Dedifferentiated amniotic fluid mesenchymal stem cell (primary cell): ENCODE results near the gene GATAD2A.

ENCODE experiments used
- DNase-seq: peaks from one replicate; pipeline ENCODE4 v3.0.0-alpha.2; 2016; ENCODE audit errors: extremely low spot score

The GATAD2A gene

GRCh38 chr19:19422156-19422555 is 16.7 kb downstream of the GATAD2A start:
- DNase-seq, result no peak

DNA sequence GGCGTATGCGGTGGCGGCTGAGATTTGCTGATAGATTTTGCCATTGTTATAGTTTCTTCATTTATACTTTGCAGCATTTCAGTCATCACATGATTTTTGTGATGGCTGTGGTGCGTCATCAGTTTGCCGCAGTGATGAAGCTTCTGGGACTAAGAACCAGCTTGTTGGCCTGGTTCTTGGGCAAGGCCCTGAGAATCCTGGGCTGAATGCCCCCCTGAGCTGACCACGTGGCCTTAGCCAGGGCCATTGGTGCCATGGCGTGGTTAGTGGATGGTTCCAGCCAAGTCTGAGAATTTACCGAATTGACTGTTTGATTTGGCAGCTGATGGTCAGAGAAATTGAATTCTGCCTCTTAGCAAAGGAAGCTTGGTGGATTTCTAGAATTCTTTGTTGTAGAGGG is 17.8 kb downstream of the GATAD2A start:
- no peak for DNase-seq

- DNase-seq, result no peak
Observed at GRCh38 chr19:19425170-19425875, 19.8 kb downstream of the GATAD2A start.

GRCh38 chr19:19426216-19426615 is 20.7 kb downstream of the GATAD2A start:
- DNase-seq, result no peak

GRCh38 chr19:19426799-19427198 is 21.3 kb downstream of the GATAD2A start:
- no peak for DNase-seq

GRCh38 chr19:19427302-19427701 is 21.8 kb downstream of the GATAD2A start:
- no peak for DNase-seq

- no peak for DNase-seq
Observed at GRCh38 chr19:19427944-19428343, 22.5 kb downstream of the GATAD2A start.

- DNase-seq, result no peak
Observed at GRCh38 chr19:19428746-19429145, 23.3 kb downstream of the GATAD2A start.

DNA sequence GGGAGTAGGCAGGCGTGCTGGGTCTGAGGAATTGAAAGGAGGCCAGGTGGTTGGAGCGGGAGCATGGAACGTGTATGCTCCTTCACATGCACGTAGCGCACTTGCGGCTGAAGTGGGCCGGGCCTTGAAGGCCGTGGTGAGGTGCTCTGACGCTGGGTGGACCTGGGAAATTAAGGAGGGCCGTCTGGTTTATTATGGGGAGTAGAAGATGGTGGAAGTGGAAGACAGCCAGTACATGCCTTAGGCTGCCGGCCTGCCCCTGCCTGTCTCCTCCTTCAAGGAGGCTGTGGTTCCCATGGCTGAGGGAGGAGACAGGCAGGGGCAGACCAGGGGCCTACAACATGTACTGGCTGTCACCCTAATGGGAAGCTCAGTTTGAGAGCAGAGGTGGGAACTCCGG is 23.9 kb downstream of the GATAD2A start:
- no peak for DNase-seq

- no peak for DNase-seq
Observed at GRCh38 chr19:19432732-19433131, 27.3 kb downstream of the GATAD2A start.

GRCh38 chr19:19433666-19434213 is 28.3 kb downstream of the GATAD2A start:
- DNase-seq, result no peak

DNA sequence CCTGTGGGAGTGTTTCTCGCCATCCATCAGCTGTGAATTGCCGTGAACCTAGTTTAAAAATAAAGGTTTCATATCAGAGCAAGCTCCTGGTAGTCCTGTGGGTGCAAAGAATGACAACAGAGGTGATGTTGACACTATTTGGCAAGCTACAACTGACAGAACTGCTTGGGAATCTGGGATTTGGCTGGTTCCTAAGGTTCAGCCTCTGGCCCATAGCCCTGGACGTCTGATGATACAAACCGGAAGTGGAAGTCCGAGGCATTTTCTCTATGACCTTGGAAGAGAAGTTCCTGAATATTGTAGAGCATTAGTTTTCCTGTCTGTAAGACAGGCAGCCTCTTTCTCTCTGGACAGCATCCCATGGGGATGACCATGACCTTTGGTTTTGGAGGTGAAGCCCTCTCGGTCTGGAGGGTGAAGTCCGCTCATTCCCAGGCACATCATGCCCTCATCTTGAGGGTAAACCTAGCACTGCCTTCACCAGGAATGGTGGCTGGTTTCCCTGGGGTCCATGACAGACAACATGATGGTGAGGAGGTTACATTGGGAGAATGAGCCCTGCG is 29.1 kb downstream of the GATAD2A start:
- DNase-seq, result no peak

DNA sequence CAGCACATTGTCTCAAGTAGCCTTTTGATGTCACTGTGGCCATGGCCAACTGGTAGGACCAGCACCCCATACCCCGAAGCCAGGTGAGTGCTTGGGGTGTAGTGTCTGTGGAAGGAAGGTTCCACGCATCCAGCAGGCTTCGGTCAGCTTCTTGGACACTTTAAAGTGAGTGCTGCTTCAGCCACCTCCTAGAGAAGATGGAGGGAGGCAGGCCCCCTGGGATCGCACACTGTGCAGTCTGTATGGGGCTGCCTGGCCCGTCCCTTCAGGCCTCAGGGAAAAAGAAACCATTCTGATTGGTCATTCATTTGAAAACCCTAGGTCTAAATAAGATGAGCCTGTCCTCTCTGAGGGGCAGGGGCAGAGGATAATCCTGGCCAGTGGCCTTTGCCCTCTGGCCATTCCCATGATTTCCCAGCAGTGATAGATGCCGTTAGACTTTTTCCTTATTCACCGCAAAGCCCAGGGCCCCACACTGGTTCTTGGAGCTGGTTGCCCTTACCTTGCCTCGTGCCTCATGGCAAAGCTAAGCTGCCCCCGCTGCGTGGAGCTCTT is 30.7 kb downstream of the GATAD2A start:
- no peak for DNase-seq

DNA sequence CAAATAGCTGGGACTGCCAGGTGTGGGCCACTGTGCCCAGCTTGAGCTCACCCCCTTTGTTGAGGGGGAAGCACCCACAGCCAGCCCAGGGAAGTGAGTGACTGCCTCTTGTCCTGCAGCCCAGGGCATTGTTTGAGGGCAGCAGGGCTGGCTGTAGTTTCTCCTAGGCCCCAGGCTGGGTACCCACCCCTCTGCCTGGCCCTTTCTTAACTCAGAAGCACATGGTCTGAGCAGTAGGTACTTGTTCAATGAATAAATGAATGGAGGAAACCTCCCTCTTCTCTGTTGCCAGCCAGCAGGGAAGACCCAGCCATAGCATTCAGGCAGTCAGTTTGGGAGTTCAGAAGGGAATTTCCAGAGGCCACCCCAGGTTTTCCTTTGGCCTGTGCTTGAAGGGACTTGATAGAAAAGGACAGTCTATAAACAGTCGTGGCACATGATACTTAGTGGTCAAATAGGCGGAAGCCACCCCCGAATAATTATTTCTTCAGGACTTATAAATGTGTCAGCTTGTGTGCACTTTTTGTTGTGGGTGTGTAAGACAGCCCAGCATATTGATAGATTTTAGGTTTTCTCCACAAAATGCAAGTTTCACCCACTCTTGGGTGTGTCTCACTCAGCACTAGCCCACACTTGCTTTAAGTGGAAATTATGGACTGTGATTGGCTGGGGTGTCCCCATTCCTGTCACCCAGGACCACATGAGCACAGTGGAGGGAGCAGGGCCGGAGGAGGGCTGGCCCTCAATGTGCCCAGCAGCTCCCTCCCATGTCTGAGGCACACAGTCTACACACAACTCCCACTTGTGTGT is 33.1 kb downstream of the GATAD2A start:
- DNase-seq, result no peak

GRCh38 chr19:19439176-19439482 is 33.7 kb downstream of the GATAD2A start:
- DNase-seq, result no peak

GRCh38 chr19:19443283-19443682 is 37.8 kb downstream of the GATAD2A start:
- DNase-seq, result no peak

DNA sequence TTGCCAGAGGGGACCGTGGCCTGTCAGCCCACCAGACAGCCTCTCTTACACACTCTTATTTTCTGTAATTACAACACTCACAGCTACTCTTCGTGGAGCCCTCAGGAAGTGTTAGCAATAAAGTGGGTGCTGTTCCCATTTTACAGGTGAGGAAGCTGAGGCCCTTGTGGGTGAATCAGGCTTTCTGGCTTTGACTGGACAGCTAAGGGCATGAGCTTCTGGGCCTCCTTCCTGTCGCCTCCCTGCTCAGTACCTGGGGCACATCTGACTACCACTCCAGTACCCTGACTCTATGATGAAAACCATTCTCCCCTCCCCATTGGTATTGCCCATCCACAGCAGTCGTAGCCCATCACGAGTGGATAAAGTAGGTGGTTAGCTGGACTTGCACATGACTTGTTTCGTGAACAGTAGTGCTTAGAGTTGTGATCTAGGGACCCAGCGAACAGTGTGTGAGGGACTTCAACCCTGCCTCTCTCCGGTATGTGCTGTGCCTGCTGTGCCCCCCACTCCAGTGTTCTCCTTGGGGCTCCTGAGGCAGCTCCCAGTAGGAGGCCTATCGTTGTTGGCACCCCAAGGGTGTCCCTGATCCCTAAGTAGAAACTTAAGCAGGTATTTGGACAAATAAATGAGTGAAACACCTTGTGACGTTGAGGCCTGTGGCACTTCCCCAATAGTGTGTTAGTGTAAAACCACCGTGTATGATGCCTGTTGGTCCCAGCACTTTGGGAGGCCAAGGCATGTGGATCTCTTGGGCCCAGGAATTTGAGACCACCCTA is 38.6 kb downstream of the GATAD2A start:
- no peak for DNase-seq

DNA sequence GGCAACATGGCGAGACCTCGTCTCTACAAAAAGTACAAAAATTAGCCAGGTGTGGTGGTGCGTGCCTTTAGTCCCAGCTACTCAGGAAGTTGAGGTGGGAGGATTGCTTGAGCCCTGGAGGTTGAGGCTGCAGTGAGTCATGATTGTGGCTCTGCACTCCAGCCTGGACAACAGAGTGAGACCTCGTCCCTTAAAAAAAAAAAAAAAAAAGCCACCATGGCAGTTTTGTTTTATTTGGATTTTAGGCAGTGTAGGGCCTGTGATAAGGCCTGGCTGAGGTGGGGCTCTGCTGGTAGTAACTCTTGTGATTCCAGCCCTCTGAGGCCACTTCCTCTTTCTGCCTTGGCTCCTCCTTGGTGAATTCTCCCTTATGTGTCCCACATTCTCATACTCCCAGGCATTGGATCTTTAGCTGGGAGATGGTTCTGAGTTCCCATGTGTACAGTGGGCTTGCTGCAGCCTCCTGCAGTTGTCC is 39.2 kb downstream of the GATAD2A start:
- no peak for DNase-seq

- no peak for DNase-seq
Observed at GRCh38 chr19:19445288-19445687, 39.8 kb downstream of the GATAD2A start.

GRCh38 chr19:19445911-19446361 is 40.5 kb downstream of the GATAD2A start:
- DNase-seq, result no peak

DNA sequence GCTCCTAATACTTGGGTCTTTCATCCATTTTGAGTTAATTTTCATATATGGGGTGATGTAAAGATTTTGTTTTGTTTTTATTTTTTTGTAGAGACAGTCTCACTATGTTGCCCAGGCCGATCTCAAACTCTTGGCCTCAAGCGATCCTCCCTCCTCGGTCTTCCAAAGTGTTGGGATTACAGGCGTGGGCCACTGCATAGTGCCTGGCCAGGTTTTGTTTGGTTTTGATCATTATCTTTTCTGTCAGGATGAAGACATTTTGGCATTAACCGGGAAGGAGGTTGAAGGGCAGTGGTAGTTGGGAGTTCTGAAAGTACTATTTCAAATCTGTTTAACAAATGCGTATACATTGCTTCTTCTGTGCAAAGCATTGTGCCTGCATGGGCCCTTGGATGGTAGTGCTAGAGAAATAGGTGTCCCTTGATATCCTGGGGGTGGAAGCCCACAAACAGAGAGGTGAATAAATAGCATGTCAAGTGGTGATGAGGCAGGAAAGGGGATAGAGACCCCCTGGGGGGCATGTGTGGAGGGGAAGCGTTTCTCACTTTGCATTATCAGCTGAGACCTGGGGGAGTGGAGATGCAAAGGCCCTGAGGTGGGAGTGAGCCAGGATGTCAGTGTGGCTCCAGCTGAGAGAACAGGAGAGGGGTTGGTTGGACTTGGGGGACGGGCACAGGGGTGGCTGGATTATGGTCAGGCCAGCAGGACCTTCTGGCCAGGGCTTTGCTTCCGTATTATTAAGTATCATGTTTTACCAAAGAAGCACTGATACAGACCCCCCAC is 41.4 kb downstream of the GATAD2A start:
- no peak for DNase-seq
